Measurements from ENCODE around the gene KCNQ1.

DNA sequence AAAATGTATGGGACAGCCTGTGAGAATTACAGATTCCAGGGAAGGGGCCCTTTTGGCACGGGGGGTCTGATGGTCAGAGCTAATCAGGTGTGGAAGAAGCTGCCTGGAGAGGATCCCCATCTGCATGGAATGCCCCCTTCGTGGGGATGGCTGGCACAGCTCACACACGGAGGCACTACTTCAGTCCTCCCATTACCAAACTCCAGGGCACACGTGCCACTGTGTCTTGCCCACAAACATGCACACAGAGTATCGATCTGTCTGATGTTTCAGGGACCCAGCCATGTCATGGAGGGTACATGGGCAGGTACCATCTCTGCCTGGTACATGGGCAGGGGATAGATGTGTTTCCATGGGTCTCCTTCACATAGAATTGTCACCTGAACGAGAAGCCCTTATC, 240.2 kb downstream of the KCNQ1 start:
- TF ChIP-seq POLR2A (IDR thresholded peaks at IDR 0.05; ENCODE audit: low read length) (no peak), GATA1 (IDR thresholded peaks at IDR 0.05; ENCODE audit: low read depth, low read length) (no peak)
